NCI-H1092 treated with DMSO at 0.1 percent for 48 hours (cell line): ENCODE results near the gene CCDC69.
A peak's percentile ranks its signal among the peaks of the same experiment; 100 is the strongest.
"Not testable (repeated sequence)": the region's sequence is repeated elsewhere in the genome, so short reads cannot be mapped to it uniquely, and the experiment has no call there.

Source experiments
- DNase-seq: peaks from one replicate; lab custom pipeline; 2025; lab: John Stamatoyannopoulos, UW

Gene CCDC69

DNA sequence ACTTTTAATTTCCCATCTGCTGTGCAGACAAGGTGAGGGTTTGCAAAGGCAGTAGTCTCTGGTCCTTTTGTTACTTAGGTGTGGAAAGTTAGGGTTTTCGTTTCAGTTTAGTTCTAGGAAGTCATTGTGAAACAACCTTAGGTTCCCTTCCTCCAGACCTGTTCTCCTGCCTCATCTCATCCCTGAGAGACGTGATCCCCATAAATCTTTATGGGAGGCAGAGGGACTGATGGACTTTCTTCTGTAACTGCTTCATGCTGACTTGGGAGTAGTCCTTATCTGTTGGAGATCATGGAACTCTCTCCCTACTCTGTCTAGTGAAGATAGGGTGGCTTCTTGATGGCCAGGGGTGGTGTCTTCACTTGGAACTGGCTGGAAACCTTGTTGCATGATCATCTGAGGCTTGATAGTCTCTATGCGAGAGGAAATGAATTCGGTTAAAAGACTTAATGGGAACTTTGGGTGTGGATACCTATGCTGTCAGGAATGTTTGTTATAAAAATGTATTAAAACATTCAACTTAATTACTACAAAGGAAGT is 21.9 kb upstream of the CCDC69 start:
- DNase-seq, result no peak

DNA sequence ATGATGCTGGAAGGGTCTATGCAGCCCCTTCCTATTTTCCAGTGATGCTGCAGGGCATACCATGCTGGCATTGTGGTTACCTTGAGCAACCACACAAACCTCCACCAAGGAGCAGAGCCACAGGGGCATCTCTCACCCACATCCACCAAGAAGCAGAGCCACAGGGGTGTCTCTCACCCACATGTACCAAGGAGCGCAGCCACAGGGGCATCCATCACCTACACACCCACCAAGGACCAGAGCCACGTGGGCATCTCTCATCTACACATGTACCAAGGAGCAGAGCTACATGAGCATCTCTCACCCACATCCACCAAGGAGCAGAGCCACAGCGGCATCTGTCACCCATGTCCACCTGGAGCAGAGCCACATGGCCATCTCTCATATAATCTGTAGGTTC is 20.3 kb upstream of the CCDC69 start:
- no peak for DNase-seq

DNA sequence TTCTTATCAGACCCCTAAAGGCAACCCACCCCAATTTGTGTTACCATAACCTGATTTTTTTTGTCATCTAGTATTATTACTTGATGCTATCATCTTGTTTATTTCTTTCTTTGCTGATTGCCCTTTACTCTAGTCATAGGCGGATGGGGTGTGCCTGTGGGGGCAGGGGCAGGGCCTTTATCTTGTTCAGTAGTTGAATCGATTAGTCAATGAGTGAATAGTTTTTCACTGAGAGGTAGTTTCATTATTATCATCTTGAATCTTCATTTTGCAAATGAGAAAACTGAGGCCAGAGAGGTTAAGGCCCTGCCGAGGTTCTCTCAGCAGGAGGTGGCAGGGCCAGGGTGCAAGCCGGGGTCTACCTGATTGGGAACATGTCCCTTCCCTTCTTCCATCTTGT is 19.7 kb upstream of the CCDC69 start:
- no peak for DNase-seq

- DNase-seq, result no peak
These were observed 19.2 kb upstream of the CCDC69 start for GRCh38 chr5:151243127-151243526.

- no peak for DNase-seq
These were observed 17.2 kb upstream of the CCDC69 start for GRCh38 chr5:151240924-151241635.

- not testable (repeated sequence) for DNase-seq
These were observed 16.5 kb upstream of the CCDC69 start for GRCh38 chr5:151240268-151240835.

GRCh38 chr5:151239237-151239861 is 15.5 kb upstream of the CCDC69 start:
- peak; percentile 22 for DNase-seq

- no peak for DNase-seq
These were observed 14.4 kb upstream of the CCDC69 start for GRCh38 chr5:151238303-151238741.

DNA sequence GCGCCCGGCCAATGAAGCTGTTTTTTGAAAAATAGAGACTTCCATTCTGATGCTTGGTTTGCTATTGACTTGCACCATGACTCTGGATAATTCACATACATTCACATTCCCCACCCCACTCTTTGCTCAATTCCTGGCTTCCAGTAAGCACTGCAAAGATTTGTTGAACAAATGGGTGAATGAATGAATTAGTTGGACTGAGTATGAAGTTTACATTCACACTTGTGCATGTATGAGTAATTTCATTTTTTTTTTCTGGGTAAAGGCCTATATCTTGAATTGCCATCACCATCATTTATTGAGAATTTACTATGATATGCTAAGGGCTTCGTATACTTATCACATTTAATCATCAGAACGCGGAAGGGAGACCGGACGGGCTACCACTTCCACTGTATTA is 13.8 kb upstream of the CCDC69 start:
- DNase-seq, result no peak

DNA sequence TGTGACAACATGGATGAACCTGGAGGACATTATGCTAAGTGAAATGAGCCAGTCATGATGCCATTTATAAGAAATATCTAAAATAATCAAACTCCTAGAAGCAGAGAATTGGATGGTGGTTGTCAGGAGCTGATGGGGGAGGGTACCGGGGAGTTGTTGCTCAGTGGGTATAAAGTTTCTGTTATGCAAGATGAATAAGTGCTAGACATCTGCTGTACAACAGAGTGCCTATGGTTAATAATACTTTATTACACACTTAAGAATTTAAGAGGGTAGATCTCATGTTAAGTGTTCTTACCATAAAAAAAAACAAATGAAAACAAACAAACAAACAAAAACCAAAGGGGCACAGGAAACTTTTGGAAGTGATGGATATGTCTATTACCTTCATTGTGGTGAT is 13.0 kb upstream of the CCDC69 start:
- DNase-seq, result no peak

GRCh38 chr5:151235239-151235571 is 11.3 kb upstream of the CCDC69 start:
- not testable (repeated sequence) for DNase-seq

DNA sequence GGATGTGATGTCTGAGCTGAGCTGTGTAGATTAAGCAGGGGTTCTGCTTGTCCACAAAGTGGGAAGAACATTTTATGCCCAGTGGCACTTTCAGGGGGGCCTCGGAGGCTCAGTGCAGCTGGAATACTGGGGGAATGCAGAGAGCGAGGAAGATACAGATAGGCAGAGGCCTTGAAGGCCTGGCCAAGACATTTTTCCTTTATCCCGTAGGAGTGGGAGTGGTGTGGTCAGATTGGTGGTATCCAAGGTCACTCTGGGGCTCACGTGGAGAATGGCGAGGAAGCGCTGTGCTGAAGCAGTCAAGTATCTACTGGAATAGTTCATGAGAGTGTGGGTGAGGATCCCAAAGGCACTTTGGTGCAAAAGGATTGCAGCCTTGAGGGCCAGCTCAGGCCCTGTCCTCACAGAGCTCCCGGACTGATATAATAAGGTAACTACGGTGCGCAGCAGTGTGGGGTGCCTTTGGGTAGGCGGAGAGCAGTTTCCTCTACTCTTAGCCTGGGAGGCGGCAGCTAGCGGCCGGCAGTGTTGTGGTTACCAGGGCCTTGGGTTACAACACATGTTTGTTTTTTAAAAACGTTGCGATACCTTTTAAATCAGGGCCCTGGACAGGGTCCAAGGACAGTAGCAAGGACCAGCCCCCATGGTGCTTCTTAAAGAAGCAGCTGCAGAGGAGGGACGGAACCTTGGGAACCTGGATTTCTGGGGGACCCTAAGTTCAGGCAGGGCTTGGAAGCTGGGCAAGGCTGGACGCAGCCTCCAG is 10.8 kb upstream of the CCDC69 start:
- no peak for DNase-seq

- no peak for DNase-seq
These were observed 9.8 kb upstream of the CCDC69 start for GRCh38 chr5:151233616-151234085.

DNA sequence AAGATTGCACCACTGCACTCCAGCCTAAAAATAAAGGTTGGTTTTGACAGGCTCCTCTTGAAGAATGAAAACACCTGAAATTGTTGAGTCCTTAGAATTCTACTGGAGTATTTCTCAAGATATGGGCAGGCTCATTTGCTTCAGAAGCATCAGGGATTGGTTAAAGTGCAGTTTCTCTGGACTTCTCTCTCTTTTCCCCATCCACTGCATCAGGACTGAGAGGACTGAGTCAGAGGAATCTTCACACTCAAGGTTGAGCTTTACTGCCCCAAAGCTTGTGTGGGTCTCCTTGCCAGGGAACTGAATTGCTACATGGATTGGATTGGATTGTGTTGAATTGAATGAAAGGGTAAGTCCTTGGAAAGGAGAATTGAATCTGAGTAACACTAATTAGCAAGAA is 7.5 kb upstream of the CCDC69 start:
- no peak for DNase-seq

DNA sequence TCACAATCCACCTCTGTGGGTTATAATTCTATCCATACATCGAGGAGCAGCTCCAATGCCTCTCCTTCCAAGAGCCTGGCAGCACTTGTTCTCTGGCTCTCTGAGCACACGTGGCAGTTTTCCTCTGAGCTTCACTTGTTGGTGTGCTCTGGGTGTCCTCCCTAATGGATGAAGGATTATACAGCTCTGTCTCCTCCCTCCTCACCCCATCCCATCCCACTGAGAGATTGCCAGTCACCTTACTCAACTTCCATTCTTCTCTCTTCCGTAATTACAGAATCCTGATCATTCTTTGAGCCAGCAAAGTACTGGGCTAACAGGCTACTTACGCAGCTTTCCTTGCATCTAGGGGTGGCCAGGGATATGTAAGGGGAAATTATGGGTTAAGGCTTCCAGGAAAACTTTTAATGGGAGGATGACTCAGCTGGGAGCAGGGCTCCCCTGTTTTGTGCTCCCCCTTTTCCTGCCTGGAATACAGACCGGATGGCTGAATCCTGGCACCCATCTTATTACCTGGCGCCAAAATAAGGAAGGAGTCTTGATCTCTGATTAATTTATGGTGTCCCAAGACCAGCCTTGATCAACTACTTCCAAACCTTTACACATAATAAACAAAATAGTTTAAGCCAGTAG is 6.3 kb upstream of the CCDC69 start:
- no peak for DNase-seq

DNA sequence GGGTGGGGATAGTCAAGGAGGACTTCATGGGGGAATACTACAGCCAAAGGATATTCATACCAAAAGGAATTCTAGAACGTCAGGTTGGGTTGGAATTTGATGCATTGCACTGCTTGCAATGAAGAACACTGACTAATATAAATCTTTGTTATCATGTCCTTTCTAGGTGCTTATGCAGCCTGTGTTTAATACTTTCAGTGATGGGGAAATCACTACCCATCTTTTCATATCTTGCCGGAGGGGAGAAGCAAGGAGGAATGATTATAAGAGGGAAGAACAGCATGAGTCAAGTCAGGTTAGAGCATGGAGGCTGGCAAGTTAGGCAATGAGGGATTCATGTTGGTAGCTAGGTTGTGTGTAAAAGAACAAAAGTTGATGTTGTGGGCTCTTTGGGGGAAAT is 5.1 kb upstream of the CCDC69 start:
- no peak for DNase-seq

DNA sequence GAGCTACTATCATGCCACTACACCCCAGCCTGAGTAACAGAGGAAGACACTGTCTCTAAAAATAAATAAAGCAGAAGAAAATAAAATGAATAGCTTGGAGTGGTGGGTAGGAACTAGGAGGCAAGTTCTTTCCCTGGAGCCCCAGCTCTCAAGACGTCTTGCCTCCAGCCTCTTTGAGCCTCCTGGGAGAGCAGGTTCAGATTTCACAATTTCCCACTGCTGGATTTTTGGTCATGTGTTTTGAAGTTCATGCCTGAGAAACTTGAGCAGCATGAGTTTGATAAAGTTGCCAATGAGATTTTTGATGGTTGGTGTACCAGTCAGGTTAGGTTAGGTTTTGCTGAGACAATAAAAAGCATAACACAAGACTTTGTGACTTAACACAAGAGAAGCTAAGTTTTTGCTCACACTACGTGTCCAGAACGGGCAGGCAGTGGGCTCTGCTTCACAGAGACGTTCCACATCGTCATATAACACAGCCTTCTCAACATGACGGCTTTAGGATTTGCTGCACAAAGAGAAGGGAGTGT is 4.1 kb upstream of the CCDC69 start:
- no peak for DNase-seq

DNA sequence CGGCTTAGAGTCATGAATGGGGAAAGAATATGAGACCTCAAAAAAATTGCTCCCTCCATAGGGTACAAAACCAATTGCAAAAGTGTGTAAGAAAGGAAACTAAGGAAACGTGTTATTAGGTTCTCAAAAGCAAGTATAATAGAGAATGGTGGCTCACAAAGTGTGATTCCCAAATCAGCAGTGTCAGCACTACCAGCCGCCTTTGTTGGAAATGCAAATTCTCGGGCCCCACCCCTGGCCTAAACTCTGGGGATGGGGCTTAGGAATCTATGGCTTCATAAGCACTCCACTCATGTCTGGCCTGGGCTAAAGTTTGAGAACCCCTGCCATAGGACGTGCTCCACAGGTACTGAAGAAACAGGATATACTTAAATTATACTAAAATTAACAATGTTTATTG is 1.6 kb upstream of the CCDC69 start:
- no peak for DNase-seq

- DNase-seq, result no peak
These were observed 1.2 kb upstream of the CCDC69 start for GRCh38 chr5:151225071-151225470.

DNA sequence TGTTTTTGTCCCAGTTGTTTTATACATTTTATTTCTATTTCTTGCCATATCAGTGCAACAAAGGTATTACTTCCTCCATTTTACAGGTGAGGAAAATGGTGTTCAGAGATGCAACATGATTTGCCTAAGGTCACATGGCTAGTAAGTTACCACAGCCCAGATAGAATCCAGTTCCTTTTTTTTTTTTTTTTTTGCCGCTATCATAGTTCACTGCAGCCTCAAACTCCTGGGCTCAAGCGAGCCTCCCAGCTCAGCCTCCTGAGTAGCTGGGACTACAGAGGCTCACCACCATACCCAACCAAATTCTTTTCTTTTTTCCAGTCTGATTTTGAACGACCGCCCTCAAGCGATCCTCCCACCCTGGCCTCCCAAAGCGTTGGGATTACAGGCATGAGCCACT is 480 bp upstream of the CCDC69 start:
- no peak for DNase-seq

- DNase-seq, result no peak
These were observed 974 bp downstream of the CCDC69 start for GRCh38 chr5:151222790-151223446.
